GM12873 (cell line): ENCODE results near the gene SOS1.

Source experiments
- CTCF ChIP-seq: IDR thresholded peaks from 2 replicates; pipeline ENCODE4 v1.5.1; 2012; ENCODE audit warnings: low read depth, mild to moderate bottlenecking, moderate library complexity, low read length, control low read depth; ENCODE audit not compliant: insufficient read depth; ENCODE audit errors: missing control alignments

SOS1 gene

GRCh38 chr2:38945911-38946310 is 174.9 kb downstream of the SOS1 start:
- TF ChIP-seq CTCF: no peak

GRCh38 chr2:38945372-38945771 is 175.5 kb downstream of the SOS1 start:
- no peak for TF ChIP-seq CTCF

GRCh38 chr2:38943784-38944183 is 177.1 kb downstream of the SOS1 start:
- no peak for TF ChIP-seq CTCF

- TF ChIP-seq CTCF: no peak
Measured at GRCh38 chr2:38940746-38941145, 180.1 kb downstream of the SOS1 start.

- no peak for TF ChIP-seq CTCF
Measured at GRCh38 chr2:38937548-38937947, 183.3 kb downstream of the SOS1 start.

- no peak for TF ChIP-seq CTCF
Measured at GRCh38 chr2:38935568-38936172, 185.2 kb downstream of the SOS1 start.

- TF ChIP-seq CTCF: no peak
Measured at GRCh38 chr2:38934742-38935141, 186.1 kb downstream of the SOS1 start.
